Progenitor cell of endocrine pancreas (in vitro differentiated cells): ENCODE results near the gene GRIK2. TPM values are rescaled to one million over a fixed set of nuclear protein-coding genes. Genes with fewer than 3 reads are reported as not detected.

ENCODE experiments used
- DNase-seq: peaks from one replicate; pipeline ENCODE4 v3.0.0; 2021; ENCODE audit warnings: low spot score; ENCODE audit not compliant: unreplicated experiment
- H3K27ac Mint-ChIP-seq: 2 replicates; pipeline ENCODE4 v1.8.0; 2021; ENCODE audit warnings: mild to moderate bottlenecking, moderate library complexity, mixed read lengths
- H3K27me3 Mint-ChIP-seq: 2 replicates; pipeline ENCODE4 v1.8.0; 2021; ENCODE audit warnings: mixed read lengths
- H3K36me3 Mint-ChIP-seq: 2 replicates; pipeline ENCODE4 v1.8.0; 2022; ENCODE audit warnings: mixed read lengths; ENCODE audit not compliant: insufficient read depth
- H3K4me1 Mint-ChIP-seq: 2 replicates; pipeline ENCODE4 v1.8.0; 2021; ENCODE audit warnings: low read depth, mixed read lengths
- H3K4me3 Mint-ChIP-seq: 2 replicates; pipeline ENCODE4 v1.8.0; 2021; ENCODE audit warnings: low read depth, mild to moderate bottlenecking, moderate library complexity, mixed read lengths
- H3K9me3 Mint-ChIP-seq: 2 replicates; pipeline ENCODE4 v1.8.0; 2021; ENCODE audit warnings: low read depth, mixed read lengths
- CTCF ChIP-seq: fragments of 200-600 bp; sonication (generic); IDR thresholded peaks from one replicate; pipeline ENCODE4 v1.5.0; 2021; ENCODE audit warnings: antibody characterized with exemption, mild to moderate bottlenecking; ENCODE audit not compliant: unreplicated experiment
- total RNA-seq: library from RNA; stranded (reverse); gene quantifications from 2 replicates; pipeline ENCODE4 v1.2.1, GENCODE V29; 2021

The GRIK2 gene
- total RNA-seq, 1 donor from 2014 or later = 6.3 TPM

GRCh38 chr6:101578306-101578705, 184.8 kb downstream of the GRIK2 start:
- Mint-ChIP-seq H3K36me3 (no peaks in the 10 kb centered on the region), H3K4me3 (no peak overlapping the region), H3K4me1 (peaks cover 3% of the 10 kb centered on the region), H3K9me3 (no peaks in the 10 kb centered on the region), H3K27me3 (no peaks in the 10 kb centered on the region), H3K27ac (no peak overlapping the region)
- no peak for TF ChIP-seq CTCF
- no peak for DNase-seq

GRCh38 chr6:101582792-101583191, 189.3 kb downstream of the GRIK2 start:
- Mint-ChIP-seq H3K4me1 (peaks cover 5% of the 10 kb centered on the region), H3K4me3 (no peak overlapping the region), H3K27ac (no peak overlapping the region), H3K9me3 (no peaks in the 10 kb centered on the region), H3K36me3 (no peaks in the 10 kb centered on the region), H3K27me3 (no peaks in the 10 kb centered on the region)
- DNase-seq = no peak
- TF ChIP-seq CTCF = no peak

GRCh38 chr6:101585501-101585900, 192.0 kb downstream of the GRIK2 start:
- H3K4me3 Mint-ChIP-seq = no peak overlapping the region
- H3K4me1 Mint-ChIP-seq = peaks cover 5% of the 10 kb centered on the region
- no peaks in the 10 kb centered on the region for H3K36me3 Mint-ChIP-seq
- DNase-seq = no peak
- no peak for TF ChIP-seq CTCF
- no peaks in the 10 kb centered on the region for H3K9me3 Mint-ChIP-seq
- H3K27me3 Mint-ChIP-seq = no peaks in the 10 kb centered on the region
- no peak overlapping the region for H3K27ac Mint-ChIP-seq

GRCh38 chr6:101588343-101588742, 194.8 kb downstream of the GRIK2 start:
- peak overlapping the region; percentile 4 for H3K27ac Mint-ChIP-seq
- no peak overlapping the region for H3K4me3 Mint-ChIP-seq
- TF ChIP-seq CTCF = no peak
- H3K36me3 Mint-ChIP-seq = no peaks in the 10 kb centered on the region
- peaks cover 2% of the 10 kb centered on the region for H3K4me1 Mint-ChIP-seq
- no peaks in the 10 kb centered on the region for H3K9me3 Mint-ChIP-seq
- DNase-seq = no peak
- H3K27me3 Mint-ChIP-seq = no peaks in the 10 kb centered on the region

GRCh38 chr6:101595276-101595675, 201.8 kb downstream of the GRIK2 start:
- Mint-ChIP-seq H3K27ac (no peak overlapping the region), H3K4me1 (no peaks in the 10 kb centered on the region), H3K4me3 (no peak overlapping the region), H3K9me3 (peaks cover 1% of the 10 kb centered on the region), H3K27me3 (no peaks in the 10 kb centered on the region), H3K36me3 (no peaks in the 10 kb centered on the region)
- TF ChIP-seq CTCF = no peak
- no peak for DNase-seq
